ENCODE results near the gene PCGF1. TPM values are rescaled to one million over a fixed set of nuclear protein-coding genes. Genes with fewer than 3 reads are reported as not detected.
"Not testable (repeated sequence)": the region's sequence is repeated elsewhere in the genome, so short reads cannot be mapped to it uniquely, and the experiment has no call there.

Gene PCGF1
- total RNA-seq, 2 experiments from 2014 or later: 21.7 to 28.7 TPM

DNA sequence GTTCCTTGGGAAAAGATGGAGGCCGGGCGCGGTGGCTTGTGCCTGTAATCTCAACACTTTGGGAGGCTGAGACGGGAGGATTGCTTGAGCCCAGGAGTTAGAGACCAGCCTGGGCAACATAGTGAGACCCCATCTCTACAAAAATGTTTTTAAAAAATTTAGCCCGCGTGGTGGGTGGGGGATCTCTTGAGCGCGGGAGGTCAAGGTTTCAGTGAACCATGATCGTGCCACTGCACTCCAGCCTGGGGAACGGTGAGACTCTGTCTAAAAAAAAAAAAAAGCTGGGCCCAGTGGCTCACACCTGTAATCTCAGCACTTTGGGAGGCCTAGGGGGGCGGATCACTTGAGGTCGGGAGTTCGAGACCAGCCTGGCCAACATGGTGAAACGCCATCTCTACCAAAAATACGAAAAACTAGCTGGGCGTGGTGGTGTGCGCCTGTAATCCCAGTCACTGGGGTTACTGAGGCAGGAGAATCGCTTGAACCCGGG, 23.8 kb downstream of the PCGF1 start:
- Mint-ChIP-seq H3K36me3 (ENCODE audit: low read depth) (peaks cover 17% of the 10 kb centered on the region), H3K4me1 (peaks cover 31% of the 10 kb centered on the region), H3K27ac (peak overlapping the region; percentile 99), H3K4me3 (peak overlapping the region; percentile 90)
- ATAC-seq; POLR2A ChIA-PET; H3K9me3 Mint-ChIP-seq (ENCODE audit: low read depth); H3K27me3 Mint-ChIP-seq; DNase-seq: not testable (repeated sequence)
- intact Hi-C loops (cut with DNase I, micrococcal nuclease): loop anchor here (1.0 to 2.0 kb wide), 15 partner anchors 11 to 1099 kb away; partner anchors contain the start of genes AUP1 (in 2 of the 2), C2orf81 (in 2 of the 2), DOK1 (in 2 of the 2) and HTRA2 (in 2 of the 2)
- CTCF ChIA-PET: interaction anchor here (0.6 to 5.2 kb wide), 13 partner anchors 11 to 728 kb away, joined by 3 to 62 read pairs (median 6); partner anchors contain the start of genes AUP1, HTRA2, INO80B and LBX2

DNA sequence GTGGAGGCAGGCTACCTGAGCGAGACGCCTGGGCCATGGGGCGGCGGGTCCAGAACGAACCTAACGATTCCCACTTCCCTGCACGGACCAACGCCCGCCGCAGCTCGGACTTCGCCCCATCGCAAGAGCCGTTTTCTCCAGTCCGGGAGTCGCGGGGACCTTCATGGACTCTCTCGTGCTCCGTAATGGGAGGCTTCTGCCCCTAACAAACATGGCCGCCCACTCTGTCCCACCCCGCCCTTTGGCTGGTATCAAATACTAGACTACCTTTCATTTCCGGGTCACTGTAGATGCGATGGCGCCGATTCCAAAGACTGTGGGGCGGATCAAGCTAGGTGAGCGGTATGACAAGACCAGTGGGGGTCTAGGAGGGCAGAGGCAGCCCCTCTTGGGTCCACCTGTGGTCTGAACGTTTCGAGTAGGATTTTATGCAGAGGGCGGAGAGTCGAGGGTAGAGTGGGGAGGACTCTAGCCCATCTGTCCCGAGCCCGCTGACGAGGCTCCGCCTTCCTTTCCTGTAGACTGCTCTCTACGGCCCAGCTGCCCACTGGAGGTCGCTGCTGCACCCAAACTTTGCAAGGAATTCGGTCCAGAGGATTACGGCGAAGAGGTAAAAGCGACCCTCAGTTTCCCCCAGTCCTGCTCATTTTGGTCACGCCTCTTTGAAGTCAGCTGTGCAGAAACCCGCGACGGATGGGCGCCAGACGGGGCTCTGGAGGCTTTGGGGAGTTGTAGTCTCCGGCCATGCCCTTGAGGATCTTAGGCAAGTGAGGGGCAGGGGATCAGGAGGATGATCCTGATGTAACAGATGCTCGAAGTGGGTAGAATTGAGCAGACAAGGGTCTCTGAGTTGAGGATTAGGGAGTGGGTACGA, 24.5 kb downstream of the PCGF1 start, which contains the start of the genes CCDC142 and TTC31:
Gene CCDC142 (minus strand): TSS at position 198 of the 874 bp plus-strand sequence. CDS start 161 bp downstream, at position 37.
Gene TTC31 (plus strand): TSS at position 281 of the 874 bp plus-strand sequence. CDS start 15 bp downstream, at position 296.
- ChIA-PET POLR2A (interaction anchor here (0.5 to 3.2 kb wide), 5 partner anchors 10 to 169 kb away, joined by 3 to 18 read pairs (median 6); partner anchors contain the start of genes AUP1, HTRA2, INO80B and MRPL53), CTCF (interaction anchor here (0.5 to 5.2 kb wide), 18 partner anchors 10 to 141 kb away, joined by 3 to 62 read pairs (median 4); partner anchors contain the start of genes AUP1, DQX1, HTRA2 and INO80B)
- H3K27ac Mint-ChIP-seq: peak within 1 kb of the TSS; percentile 99
- H3K9me3 Mint-ChIP-seq (ENCODE audit: low read depth): no peaks in the 10 kb centered on the region
- DNase-seq: peak; percentile 96
- H3K36me3 Mint-ChIP-seq (ENCODE audit: low read depth): peaks cover 17% of the 10 kb centered on the region
- no peaks in the 10 kb centered on the region for H3K27me3 Mint-ChIP-seq
- peak; percentile 95 for ATAC-seq
- H3K4me3 Mint-ChIP-seq: peak within 1 kb of the TSS; percentile 90
- intact Hi-C loops (cut with DNase I, micrococcal nuclease): loop anchor here (1.0 to 2.0 kb wide), 15 partner anchors 11 to 1098 kb away; partner anchors contain the start of genes AUP1 (in 2 of the 2), C2orf81 (in 2 of the 2), DOK1 (in 2 of the 2) and HTRA2 (in 2 of the 2)
- H3K4me1 Mint-ChIP-seq: peaks cover 31% of the 10 kb centered on the region

DNA sequence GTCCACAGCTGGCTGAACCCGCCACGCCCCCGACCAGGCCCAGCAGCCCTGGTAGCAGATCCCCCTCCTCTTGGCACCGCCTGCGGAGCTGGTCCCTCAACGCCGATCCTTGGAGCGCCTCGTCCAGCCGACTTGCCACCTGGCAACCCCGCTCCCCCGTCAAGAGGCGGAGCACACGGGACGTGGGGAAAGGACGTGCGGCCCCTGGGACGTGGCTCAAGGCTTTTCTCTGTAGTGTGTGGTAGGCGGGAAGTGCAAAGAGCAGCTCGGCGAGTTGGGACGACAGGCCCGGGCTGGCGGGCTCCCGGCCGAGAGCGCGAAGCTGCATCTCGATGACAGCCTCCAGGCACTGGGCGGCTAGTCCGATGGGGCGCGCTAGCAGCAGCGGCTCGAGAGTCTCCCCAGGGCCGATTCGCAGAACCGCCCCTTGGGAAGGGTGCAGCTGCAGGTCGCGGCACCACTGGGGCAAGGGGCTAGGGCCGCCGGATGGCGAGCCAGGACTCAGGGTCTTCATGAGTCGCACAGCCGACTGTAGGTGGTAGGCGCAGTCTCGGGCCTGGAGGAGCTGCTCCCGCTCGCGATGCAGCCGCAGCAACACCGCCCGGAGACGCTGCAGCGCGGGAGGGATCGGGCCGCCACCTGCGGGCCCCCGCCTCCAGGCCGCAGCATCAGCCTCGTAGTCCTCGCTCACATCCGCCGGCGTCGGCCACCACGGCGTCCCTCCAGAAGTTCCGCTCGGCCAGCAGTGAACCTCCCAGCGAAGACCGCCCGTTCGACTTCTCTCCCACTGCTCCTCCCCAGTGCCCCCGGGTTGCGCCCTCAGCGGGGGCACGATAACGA, 25.3 kb downstream of the PCGF1 start:
- ATAC-seq (peak; percentile 37), DNase-seq (peak; percentile 75)
- Mint-ChIP-seq H3K9me3 (ENCODE audit: low read depth) (no peaks in the 10 kb centered on the region), H3K4me1 (peaks cover 31% of the 10 kb centered on the region), H3K36me3 (ENCODE audit: low read depth) (peaks cover 21% of the 10 kb centered on the region), H3K4me3 (peak overlapping the region; percentile 90), H3K27ac (peak overlapping the region; percentile 99), H3K27me3 (no peaks in the 10 kb centered on the region)
- ChIA-PET CTCF (interaction anchor here (0.5 to 5.2 kb wide), 20 partner anchors 9 to 658 kb away, joined by 3 to 62 read pairs (median 4); partner anchors contain the start of genes AUP1, DQX1, HTRA2 and INO80B), POLR2A (interaction anchor here (0.5 to 3.2 kb wide), 7 partner anchors 9 to 100 kb away, joined by 3 to 18 read pairs (median 3); partner anchors contain the start of genes AUP1, HTRA2, INO80B and MRPL53)
- intact Hi-C loops (cut with DNase I, micrococcal nuclease): loop anchor here (1.0 to 2.0 kb wide), 6 partner anchors 10 to 1097 kb away; partner anchors contain the start of genes ALMS1 (in 1 of the 2), C2orf81 (in 1 of the 2), DOK1 (in 1 of the 2) and INO80B (in 1 of the 2)

DNA sequence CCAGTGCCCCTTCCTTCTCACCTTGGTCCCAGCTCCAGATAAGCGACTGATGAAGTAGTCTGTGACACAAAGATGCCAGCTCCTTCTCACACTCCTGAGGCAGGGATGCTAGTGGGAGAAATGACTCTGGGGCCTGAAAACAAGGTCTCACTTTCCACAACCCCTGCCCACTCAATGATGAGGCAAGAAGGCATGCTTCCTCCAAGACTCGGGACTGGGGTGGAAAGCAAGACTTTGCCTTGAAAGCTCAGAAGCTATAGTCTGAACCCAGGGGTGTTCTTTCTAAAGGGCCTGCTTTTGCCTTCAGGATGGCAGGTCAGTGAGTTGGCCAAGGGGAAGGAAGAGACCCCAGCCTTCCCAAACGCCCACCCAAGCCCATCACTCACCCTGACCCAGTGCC, 26.1 kb downstream of the PCGF1 start:
- H3K9me3 Mint-ChIP-seq (ENCODE audit: low read depth): no peaks in the 10 kb centered on the region
- POLR2A ChIA-PET: interaction anchor here (0.5 to 3.2 kb wide), 5 partner anchors 9 to 100 kb away, joined by 3 to 18 read pairs (median 6); partner anchors contain the start of genes INO80B, MRPL53 and WBP1
- H3K27ac Mint-ChIP-seq: no peak overlapping the region
- H3K4me1 Mint-ChIP-seq: peaks cover 31% of the 10 kb centered on the region
- ATAC-seq (no peak), DNase-seq (no peak)
- H3K27me3 Mint-ChIP-seq: no peaks in the 10 kb centered on the region
- peaks cover 19% of the 10 kb centered on the region for H3K36me3 Mint-ChIP-seq (ENCODE audit: low read depth)
- CTCF ChIA-PET: interaction anchor here (0.7 to 5.2 kb wide), 14 partner anchors 8 to 657 kb away, joined by 3 to 62 read pairs (median 3); partner anchors contain the start of genes AUP1, HTRA2, INO80B and LBX2
- intact Hi-C loops (cut with DNase I, micrococcal nuclease): no loop called here
- peak overlapping the region; percentile 90 for H3K4me3 Mint-ChIP-seq

DNA sequence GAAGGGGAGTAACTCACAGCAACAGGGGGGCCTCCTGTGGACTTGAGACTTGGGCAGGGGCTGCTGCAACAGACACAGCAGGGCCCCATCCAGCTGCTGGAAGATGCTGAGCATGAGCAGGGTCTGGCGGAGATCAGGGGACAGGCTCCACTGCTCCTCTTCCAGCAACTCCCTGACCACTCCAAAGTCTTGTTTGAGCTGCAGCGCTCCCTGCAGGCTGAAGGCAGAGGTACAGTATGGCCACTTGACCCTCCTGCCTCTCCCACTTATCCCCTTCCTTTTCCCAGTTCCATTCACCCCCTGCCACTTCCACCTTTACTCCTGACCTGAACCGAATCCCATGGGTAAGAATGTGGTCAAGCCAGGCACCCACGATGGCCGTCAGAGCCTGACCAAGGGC, 32.6 kb downstream of the PCGF1 start:
- Mint-ChIP-seq H3K9me3 (ENCODE audit: low read depth) (no peaks in the 10 kb centered on the region), H3K4me3 (no peak overlapping the region), H3K27me3 (no peaks in the 10 kb centered on the region), H3K4me1 (peaks cover 22% of the 10 kb centered on the region), H3K27ac (no peak overlapping the region), H3K36me3 (ENCODE audit: low read depth) (peaks cover 27% of the 10 kb centered on the region)
- ChIA-PET CTCF (interaction anchor here (0.7 to 5.3 kb wide), 6 partner anchors 7 to 86 kb away, joined by 3 to 44 read pairs (median 5); partner anchors contain the start of genes CCDC142, INO80B, TTC31 and WBP1), POLR2A (interaction anchor here (0.6 kb wide), 1 partner anchor 23 kb away, joined by 8 read pairs; no protein-coding TSS in a partner anchor)
- DNase-seq: peak; percentile 28
- intact Hi-C loops (cut with DNase I, micrococcal nuclease): no loop called here
- ATAC-seq: no peak

DNA sequence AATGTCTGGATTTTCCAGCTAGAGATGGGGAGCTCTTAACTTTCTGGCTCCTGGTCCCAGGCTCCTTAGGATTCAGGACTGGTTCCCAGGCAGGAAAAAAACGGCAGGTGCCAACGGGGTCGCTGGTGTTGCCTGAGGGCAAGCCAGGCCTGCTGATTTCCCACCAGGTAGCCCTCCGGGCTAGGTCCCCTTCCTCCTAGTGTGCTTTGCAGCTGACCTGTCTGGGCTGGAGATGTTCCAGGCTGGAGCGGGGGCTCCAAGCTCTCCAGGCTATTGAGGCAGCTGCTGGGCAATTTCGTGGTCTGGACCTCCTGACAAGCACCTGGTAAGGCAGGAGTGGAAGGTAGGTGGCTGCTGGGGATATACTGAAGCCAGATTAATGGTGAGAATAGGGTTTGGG, 33.0 kb downstream of the PCGF1 start:
- Mint-ChIP-seq H3K9me3 (ENCODE audit: low read depth) (no peaks in the 10 kb centered on the region), H3K27me3 (no peaks in the 10 kb centered on the region), H3K4me3 (no peak overlapping the region), H3K4me1 (peaks cover 21% of the 10 kb centered on the region), H3K36me3 (ENCODE audit: low read depth) (peaks cover 27% of the 10 kb centered on the region), H3K27ac (peak overlapping the region; percentile 19)
- ChIA-PET CTCF (interaction anchor here (0.7 to 5.3 kb wide), 5 partner anchors 8 to 1713 kb away, joined by 3 to 44 read pairs (median 4); partner anchors contain the start of genes CCDC142, INO80B, TTC31 and WBP1), POLR2A (interaction anchor here (0.6 kb wide), 1 partner anchor 22 kb away, joined by 8 read pairs; no protein-coding TSS in a partner anchor)
- no peak for DNase-seq
- no peak for ATAC-seq
- intact Hi-C loops (cut with DNase I, micrococcal nuclease): no loop called here

DNA sequence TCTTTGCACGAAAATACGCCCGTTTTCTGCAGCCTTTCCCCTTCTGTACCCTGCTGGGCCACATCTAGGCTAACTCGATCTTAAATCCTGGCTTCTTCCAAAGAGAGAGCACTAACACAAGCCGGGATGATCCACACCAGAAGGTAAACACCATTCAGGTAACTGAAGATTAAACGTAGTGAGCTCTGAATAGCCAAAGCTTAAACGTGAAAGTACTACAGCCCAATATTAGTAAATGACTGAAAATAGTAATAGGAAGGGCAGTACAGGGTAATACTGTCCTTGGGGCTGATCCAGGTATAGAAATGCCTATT, 34.6 kb downstream of the PCGF1 start:
- no peaks in the 10 kb centered on the region for H3K27me3 Mint-ChIP-seq

DNA sequence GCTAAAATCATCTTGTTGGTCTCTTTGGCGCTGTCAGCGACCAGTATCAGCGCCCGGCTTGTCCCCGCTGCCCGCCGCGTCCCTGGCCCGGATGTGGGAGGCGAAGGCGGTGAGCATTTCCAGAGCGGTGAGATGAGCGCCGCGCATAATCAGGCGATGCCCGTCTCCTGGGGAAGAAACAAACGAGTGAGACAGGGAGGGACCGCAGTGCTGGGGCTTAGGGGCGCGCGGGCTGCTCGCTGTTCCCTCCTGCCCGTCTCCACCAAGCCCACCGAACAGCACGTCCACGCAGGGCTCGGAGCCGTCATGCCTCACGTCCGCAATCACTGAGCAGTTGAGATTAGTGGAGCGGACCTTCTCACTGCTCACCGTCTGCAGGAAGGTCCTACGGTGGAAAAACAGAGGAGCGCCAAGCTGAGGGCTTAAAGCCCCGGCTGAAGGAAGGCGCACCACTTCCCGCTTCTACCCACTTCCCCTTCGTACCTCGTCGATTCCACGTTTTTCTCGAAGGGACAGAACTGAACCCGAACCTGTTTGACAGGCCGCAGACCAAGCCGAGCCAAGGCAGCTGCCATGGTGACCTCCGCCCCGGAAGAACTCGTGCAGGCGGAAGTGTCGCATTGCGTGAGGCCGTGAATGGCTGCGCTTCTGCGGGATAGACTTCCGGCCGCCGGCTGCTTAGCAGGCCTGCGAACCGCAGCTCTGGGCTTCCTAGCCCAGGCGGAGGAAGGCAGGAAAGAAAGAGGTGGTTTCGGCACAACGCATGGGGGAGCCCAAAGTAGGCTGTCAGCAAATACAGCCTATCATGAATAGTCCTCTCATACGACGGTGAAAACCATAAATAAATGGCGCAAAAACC, 35.2 kb downstream of the PCGF1 start, which contains the start of gene MRPL53:
Gene MRPL53 (minus strand): TSS at position 595 of the 859 bp plus-strand sequence. CDS start 20 bp downstream, at position 575.
- Mint-ChIP-seq H3K9me3 (ENCODE audit: low read depth) (no peaks in the 10 kb centered on the region), H3K27ac (peak within 1 kb of the TSS; percentile 93)
- POLR2A ChIA-PET: interaction anchor here (0.6 to 1.4 kb wide), 4 partner anchors 9 to 428 kb away, joined by 3 to 8 read pairs (median 6); partner anchors contain the start of genes CCDC142 and WBP1

More for the DNA sequence above, 34.6 kb downstream of the PCGF1 start:
- ChIA-PET CTCF (interaction anchor here (0.6 to 5.3 kb wide), 5 partner anchors 9 to 59 kb away, joined by 3 to 44 read pairs (median 4); partner anchors contain the start of genes CCDC142, DQX1, INO80B and TTC31), POLR2A (interaction anchor here (1.3 to 1.4 kb wide), 2 partner anchors 9 to 15 kb away, joined by 6 read pairs; partner anchors contain the start of genes CCDC142 and WBP1)
- H3K4me3 Mint-ChIP-seq: peak overlapping the region; percentile 98
- DNase-seq (no peak), ATAC-seq (no peak)
- H3K27ac Mint-ChIP-seq: peak overlapping the region; percentile 93
- H3K4me1 Mint-ChIP-seq: peaks cover 21% of the 10 kb centered on the region
- intact Hi-C loops (cut with DNase I, micrococcal nuclease): loop anchor here (1.0 to 2.0 kb wide), 10 partner anchors 8 to 736 kb away; partner anchors contain the start of genes AUP1 (in 2 of the 2), HTRA2 (in 2 of the 2), WBP1 (in 2 of the 2) and C2orf81 (in 1 of the 2)
- H3K9me3 Mint-ChIP-seq (ENCODE audit: low read depth): no peaks in the 10 kb centered on the region
- peaks cover 24% of the 10 kb centered on the region for H3K36me3 Mint-ChIP-seq (ENCODE audit: low read depth)

More for the DNA sequence above, 35.2 kb downstream of the PCGF1 start, which contains the start of gene MRPL53:
- CTCF ChIA-PET: interaction anchor here (0.6 to 5.3 kb wide), 5 partner anchors 10 to 59 kb away, joined by 3 to 44 read pairs (median 4); partner anchors contain the start of genes CCDC142, DQX1, INO80B and TTC31
- Mint-ChIP-seq H3K4me1 (peaks cover 21% of the 10 kb centered on the region), H3K27me3 (no peaks in the 10 kb centered on the region), H3K36me3 (ENCODE audit: low read depth) (peaks cover 20% of the 10 kb centered on the region), H3K4me3 (peak within 1 kb of the TSS; percentile 98)
- intact Hi-C loops (cut with DNase I, micrococcal nuclease): loop anchor here (1.0 to 2.0 kb wide), 9 partner anchors 10 to 736 kb away; partner anchors contain the start of genes AUP1 (in 2 of the 2), HTRA2 (in 2 of the 2), WBP1 (in 2 of the 2) and C2orf81 (in 1 of the 2)
- ATAC-seq (peak; percentile 92), DNase-seq (peak; percentile 97)
